HG03575 (cell line): Measurements from ENCODE around the gene KLK10.
"Not testable (repeated sequence)": the region's sequence is repeated elsewhere in the genome, so short reads cannot be mapped to it uniquely, and the experiment has no call there.

Source experiments
- ATAC-seq: cut with Tn5 transposase; IDR thresholded peaks from one replicate; pipeline ENCODE4 v1.9.1; 2021; ENCODE audit not compliant: unreplicated experiment, insufficient number of reproducible peaks, low FRiP score; ENCODE audit errors: extremely low read depth

Gene KLK10

GRCh38 chr19:51006406-51006805 lies 13.1 kb downstream of the KLK10 start:
- ATAC-seq, result no peak

DNA sequence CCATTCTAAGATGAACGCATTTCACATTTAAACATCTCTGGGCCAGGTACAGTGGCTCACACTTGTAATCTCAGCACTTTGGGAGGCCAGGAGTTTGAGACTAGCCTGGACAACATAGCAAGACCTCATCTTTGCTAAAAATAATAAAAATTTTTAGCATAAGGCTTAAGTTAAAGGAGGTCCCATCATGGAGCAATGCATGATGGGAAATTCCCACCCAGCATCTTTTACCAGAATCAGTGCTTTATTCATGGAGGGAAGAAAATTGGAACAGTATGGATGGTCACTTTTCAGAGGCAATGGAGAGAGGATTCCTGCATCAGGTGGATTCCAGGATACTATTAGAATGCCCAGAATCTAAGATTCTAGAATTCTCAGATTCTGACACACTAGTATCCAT lies 14.3 kb downstream of the KLK10 start:
- no peak for ATAC-seq

DNA sequence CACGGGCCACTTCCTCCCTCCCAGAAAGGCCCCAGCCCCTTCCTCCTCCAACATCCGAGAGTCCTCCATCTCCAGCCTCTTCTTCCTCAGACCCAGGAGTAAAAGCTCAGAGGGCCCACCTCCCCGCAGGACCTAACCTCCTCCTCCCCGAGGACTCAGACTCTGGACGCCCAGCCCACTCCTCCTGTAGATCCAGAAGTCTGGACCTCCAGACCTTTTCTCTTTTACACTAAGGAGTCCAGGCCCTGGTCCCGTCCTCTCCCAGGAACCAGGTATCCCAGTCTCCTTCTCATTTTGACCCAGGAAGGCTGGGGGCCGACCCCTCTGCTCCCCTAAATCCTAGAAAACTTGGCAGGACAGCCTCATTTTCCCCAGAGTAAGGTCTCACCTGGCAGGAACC lies 16.2 kb downstream of the KLK10 start:
- ATAC-seq, result no peak

DNA sequence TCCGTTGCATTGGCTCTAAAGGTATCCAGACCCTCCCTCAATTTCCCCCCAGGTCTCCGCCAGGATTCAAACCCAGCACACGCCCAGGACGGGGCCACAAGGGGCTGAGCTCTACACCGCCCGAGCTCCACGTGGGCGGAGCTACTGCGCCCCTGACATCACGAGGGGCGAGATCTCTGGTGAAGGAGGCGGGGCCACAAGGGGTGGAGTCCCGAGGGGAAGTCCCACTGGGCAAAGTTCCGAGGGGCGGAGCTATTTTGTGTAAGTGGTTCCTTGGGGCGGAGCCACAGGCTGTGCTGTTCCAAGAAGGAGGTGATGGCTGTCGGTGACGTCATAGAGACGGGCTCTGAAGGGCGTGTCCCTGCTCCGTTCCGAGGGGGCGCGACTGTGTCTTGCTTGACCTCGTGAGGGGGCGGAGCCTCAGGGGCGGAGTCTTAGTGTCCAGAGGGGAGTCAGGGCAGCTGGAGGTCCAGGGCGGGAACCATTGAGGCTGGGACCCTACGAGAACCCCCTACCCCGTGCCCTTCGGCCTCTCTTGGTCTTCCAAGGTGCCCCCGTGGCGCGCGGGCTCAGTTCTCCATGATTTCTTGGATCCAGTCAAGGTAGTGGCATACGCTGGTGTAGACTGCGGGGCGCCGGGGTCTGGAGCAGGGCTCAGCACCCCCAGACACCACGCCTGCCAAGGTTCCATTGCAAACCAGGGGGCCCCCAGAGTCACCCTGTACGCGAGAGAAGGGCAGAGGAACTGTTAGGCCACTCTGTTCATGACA lies 16.8 kb downstream of the KLK10 start:
- no peak for ATAC-seq

- ATAC-seq, result no peak
Observed at GRCh38 chr19:51002089-51002532, 17.4 kb downstream of the KLK10 start.

- ATAC-seq, result no peak
Observed at GRCh38 chr19:51001515-51001914, 18.0 kb downstream of the KLK10 start, which contains the start of gene KLK8. Gene KLK8 (minus strand): TSS chr19:51001604. CDS start chr19:51001167, 437 bp downstream.

DNA sequence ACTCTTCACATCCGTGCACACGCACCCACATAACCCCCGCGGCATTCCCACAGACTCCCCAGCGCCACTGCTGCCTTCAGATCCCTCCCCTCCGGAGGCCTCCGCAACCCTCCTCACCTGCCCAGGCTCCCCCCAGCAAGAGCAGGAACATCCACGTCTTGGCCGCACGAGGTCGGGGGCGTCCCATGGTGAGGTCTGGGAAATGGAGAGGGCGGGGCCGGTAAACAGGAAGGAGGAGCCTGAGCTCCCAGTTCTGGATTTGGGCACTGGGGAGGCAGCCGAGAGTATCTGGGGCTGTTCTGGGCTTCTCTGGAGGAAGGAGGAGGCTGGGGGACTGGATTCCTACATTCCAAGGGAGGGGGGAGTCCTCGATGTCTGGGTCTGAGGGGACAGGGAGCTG lies 18.5 kb downstream of the KLK10 start:
- ATAC-seq, result no peak

DNA sequence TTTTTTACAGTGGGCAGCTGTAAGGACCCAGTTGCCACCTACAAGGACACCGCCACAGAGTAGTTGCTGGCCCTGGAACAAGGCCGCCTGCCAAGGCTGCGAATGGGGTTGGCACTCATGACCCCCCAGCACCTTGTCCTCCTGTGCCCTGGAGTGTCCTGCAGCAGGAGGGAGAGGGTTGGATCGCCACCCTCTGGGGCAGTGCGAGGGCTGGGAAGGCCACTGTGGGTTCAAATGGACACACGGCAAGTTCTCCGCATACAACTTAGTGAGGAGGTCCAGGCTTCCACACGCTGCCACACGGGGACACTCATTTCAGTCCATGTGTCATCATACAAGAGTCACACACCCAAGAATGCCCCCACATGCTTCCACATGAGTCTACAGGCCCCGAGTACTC lies 19.1 kb downstream of the KLK10 start:
- ATAC-seq, result no peak

- ATAC-seq, result no peak
Observed at GRCh38 chr19:50998686-50999085, 20.8 kb downstream of the KLK10 start.

DNA sequence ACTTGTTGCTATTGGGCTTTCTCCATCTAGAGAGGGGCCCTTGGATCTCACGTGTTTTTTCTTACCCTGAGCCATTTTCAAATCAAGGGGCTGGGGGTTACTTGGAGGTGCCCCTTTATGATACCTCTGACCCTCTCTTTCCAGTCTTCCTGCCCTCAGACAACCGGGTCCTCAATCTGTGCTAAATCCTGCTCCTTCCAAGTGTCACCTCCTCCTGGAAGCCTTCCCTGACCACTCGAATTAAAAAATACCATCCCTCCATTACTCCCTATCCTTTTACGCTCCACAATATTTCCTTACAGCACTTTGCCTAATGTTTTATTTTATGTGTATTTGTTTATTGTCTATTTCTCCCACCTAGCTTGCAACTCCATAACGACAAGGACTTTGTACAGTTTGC lies 21.4 kb downstream of the KLK10 start:
- no peak for ATAC-seq

DNA sequence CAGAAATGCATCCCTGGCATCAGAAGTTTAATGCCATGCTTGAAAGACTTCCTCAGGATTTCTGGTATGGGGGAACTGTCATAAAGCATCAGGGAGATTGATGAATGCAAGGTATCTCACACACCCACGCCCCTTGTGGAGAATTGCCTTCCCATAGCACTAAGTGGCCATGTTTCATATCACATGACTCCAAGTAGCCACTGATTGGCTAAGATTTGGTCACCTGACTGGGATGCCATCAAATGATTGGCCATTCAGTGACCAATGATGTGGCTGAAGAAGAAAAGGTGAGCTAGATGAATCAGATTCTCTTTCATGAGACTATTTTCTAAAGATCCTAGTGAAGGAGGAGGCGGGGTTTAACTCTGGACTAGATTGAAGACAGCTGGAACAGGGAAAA lies 25.4 kb downstream of the KLK10 start:
- no peak for ATAC-seq

DNA sequence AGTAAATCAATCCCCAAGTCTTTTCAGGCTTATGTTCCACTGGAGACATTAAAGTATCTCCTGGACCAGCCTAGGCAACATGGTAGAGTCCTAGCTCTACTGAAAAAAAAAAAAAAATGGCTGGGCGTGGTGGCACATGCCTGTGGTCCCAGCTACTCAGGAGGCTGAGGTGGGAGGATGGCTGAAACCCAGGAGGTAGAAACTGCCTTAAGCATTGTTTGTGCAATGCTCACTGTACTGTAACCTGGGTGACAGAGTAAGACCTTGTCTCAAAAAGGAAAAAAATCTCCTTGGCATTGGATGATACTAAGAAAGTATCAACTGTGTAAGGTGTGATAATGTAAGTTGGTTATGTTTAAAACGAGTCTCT lies 26.9 kb downstream of the KLK10 start:
- ATAC-seq, result no peak

DNA sequence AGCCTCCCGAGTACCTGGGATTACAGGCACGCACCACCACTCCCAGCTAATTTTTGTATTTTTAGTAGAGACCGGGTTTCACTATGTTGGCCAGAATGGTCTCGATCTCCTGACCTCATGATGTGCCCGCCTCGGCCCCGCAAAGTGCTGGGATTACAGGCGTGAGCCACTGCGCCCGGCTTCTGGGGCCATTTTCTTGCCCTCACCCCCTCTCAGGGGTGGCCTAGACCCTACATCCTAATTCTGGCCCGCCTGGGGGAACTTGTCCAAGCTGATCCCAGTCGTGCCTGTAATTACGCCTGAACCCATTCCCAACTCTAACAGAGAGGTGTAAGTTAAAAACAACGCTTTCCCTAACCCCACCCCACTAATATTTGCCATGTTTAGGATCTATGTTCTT lies 35.1 kb downstream of the KLK10 start:
- not testable (repeated sequence) for ATAC-seq

DNA sequence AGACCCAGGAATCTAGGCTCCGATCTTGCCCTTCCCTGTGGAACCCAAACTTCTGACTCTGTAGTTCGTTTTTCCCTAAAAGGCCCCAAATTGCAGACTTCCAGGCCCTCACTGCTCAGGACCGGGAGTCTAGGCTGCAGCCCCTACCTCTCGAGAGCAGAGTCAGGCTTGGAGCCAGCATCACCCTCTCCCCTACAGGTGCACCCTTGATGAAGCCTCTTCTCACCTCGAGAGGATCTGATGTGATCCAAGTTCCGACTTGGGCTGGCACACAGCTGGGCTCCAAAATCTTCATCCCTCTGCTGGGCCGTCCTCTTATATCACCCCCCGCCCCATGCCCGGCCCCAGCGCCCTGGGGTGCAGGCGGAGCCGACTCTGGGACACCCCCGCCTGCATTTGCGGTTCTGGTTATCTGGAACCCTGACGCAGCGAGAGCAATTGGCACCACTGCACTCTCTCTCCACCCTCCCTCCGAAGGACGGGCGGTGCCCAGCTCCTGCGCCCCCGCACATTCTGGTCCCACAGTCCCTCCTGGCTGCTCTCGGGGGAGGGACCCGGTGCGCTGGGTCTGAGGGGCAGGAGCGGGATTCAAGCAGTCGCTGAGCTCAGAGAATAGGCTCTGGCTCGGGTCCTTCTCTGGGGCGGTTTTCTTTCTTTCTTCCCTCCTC lies 35.8 kb downstream of the KLK10 start, which contains the start of gene KLK7:
Gene KLK7, minus strand, starts transcription at position 293 of the 668 bp plus-strand sequence. CDS start 1,518 bp downstream, outside the sequence.
- ATAC-seq, result no peak

GRCh38 chr19:50982186-50982585 lies 37.3 kb downstream of the KLK10 start:
- no peak for ATAC-seq

DNA sequence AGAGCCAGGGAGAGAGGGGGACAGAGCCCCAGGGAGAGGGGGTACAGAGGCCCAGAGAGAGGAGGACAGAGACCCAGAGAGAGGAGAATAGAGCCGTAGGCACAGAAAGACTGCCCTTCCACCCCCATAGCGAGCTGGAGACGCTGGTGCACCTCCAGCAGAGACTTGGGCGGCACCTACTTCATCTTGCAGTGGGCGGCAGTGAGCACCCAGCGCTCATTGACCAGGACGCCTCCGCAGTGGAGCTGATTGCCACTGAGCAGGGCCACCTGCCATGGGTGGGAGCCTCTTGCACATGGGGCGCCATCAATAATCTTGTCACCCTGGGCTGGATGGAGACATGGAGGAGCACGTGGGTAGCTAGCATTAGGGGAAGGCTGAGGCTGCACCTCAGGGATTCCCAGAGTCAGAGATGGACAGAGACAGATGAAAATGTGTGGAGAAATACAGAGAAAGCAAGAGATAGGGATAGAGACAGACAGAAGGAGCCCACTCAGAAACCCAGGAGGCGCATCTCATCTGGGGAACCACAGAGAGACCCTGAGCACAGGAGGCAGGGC lies 37.8 kb downstream of the KLK10 start:
- no peak for ATAC-seq

DNA sequence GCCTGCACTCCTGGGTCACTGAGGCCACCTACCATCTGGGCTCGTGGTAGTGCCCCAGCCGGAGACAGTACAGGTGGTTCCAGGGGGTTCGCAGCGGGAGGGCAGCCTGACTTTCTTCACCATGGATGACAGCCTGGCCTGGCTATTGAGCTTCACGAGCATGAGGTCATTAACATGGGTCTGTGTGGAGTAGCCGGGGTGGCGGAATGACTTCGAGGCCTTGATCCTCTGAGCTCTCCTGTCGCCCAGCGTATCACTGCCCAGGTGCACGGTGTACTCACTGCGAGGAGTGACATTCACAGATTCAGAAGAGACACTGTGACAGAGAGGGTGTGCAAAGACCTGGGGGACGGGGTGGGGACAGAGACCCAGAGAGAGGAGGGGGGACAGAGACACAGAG lies 39.3 kb downstream of the KLK10 start:
- ATAC-seq, result no peak

DNA sequence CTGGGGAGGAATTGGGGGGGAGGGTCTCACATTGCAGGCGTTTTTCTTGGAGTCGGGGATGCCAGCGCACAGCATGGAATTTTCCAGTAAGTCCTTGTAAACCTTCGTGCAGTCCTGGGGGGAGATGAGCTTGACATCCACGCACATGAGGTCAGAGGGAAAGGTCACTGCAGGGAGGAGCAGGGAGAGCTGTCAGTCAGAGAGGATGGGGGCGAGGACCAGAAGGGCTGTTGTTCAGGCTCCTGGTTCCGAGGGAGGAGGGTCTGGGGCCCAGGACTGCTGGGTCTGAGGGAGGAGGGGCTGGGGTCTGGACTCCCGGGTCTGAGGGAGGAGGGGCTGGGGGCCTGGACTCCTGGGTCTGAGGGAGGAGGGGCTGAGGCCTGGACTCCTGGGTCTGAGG lies 39.8 kb downstream of the KLK10 start:
- ATAC-seq, result no peak

- no peak for ATAC-seq
Observed at GRCh38 chr19:50978772-50979390, 40.6 kb downstream of the KLK10 start.

- no peak for ATAC-seq
Observed at GRCh38 chr19:50977626-50978025, 41.9 kb downstream of the KLK10 start.
